NCI-H446 treated with DMSO at 0.1 percent for 48 hours (cell line): ENCODE measurements around the gene SGK1.
"Not testable (repeated sequence)": the region's sequence is repeated elsewhere in the genome, so short reads cannot be mapped to it uniquely, and the experiment has no call there.

Source experiments
- DNase-seq: peaks from one replicate; lab custom pipeline; 2025; lab: John Stamatoyannopoulos, UW

Gene SGK1

GRCh38 chr6:134328138-134328537, 10.2 kb upstream of the SGK1 start:
- DNase-seq = no peak

GRCh38 chr6:134326192-134326591, 8.3 kb upstream of the SGK1 start:
- DNase-seq = not testable (repeated sequence)

- DNase-seq = no peak
Observed at GRCh38 chr6:134324766-134325165, 6.9 kb upstream of the SGK1 start.

GRCh38 chr6:134324141-134324540, 6.2 kb upstream of the SGK1 start:
- no peak for DNase-seq

- DNase-seq = no peak
Observed at GRCh38 chr6:134323698-134324097, 5.8 kb upstream of the SGK1 start.

- DNase-seq = no peak
Observed at GRCh38 chr6:134323294-134323693, 5.4 kb upstream of the SGK1 start.

GRCh38 chr6:134322216-134322615, 4.3 kb upstream of the SGK1 start:
- DNase-seq = no peak

GRCh38 chr6:134321246-134321645, 3.3 kb upstream of the SGK1 start:
- DNase-seq = no peak

GRCh38 chr6:134319686-134320085, 1.8 kb upstream of the SGK1 start:
- DNase-seq = not testable (repeated sequence)

- DNase-seq = no peak
Observed at GRCh38 chr6:134318974-134319281, 1.0 kb upstream of the SGK1 start.

- no peak for DNase-seq
Observed at GRCh38 chr6:134318236-134318973, 493 bp upstream of the SGK1 start.

- no peak for DNase-seq
Observed at GRCh38 chr6:134316733-134317431, 1.0 kb downstream of the SGK1 start.

GRCh38 chr6:134315974-134316441, 1.9 kb downstream of the SGK1 start:
- DNase-seq = no peak

GRCh38 chr6:134315189-134315588, 2.7 kb downstream of the SGK1 start:
- DNase-seq = no peak

GRCh38 chr6:134314006-134314821, 3.7 kb downstream of the SGK1 start:
- DNase-seq = no peak

GRCh38 chr6:134312038-134312660, 5.8 kb downstream of the SGK1 start:
- DNase-seq = no peak

GRCh38 chr6:134310817-134311216, 7.1 kb downstream of the SGK1 start:
- no peak for DNase-seq

- no peak for DNase-seq
Observed at GRCh38 chr6:134309983-134310605, 7.8 kb downstream of the SGK1 start.

- no peak for DNase-seq
Observed at GRCh38 chr6:134309227-134309626, 8.7 kb downstream of the SGK1 start.

GRCh38 chr6:134308800-134309199, 9.1 kb downstream of the SGK1 start:
- no peak for DNase-seq

- no peak for DNase-seq
Observed at GRCh38 chr6:134307870-134308269, 10.0 kb downstream of the SGK1 start.

GRCh38 chr6:134307075-134307474, 10.8 kb downstream of the SGK1 start:
- DNase-seq = no peak
